HG02970 (cell line): ENCODE results near the gene ZNRD2.

Experiments used
- ATAC-seq: cut with Tn5 transposase; IDR thresholded peaks from one replicate; pipeline ENCODE4 v1.9.1; 2021; ENCODE audit warnings: mild to moderate bottlenecking, moderate library complexity, moderate number of reproducible peaks; ENCODE audit not compliant: unreplicated experiment, low FRiP score

ZNRD2 gene

GRCh38 chr11:65537620-65538231 lies 32.6 kb upstream of the ZNRD2 start:
- ATAC-seq, result no peak

DNA sequence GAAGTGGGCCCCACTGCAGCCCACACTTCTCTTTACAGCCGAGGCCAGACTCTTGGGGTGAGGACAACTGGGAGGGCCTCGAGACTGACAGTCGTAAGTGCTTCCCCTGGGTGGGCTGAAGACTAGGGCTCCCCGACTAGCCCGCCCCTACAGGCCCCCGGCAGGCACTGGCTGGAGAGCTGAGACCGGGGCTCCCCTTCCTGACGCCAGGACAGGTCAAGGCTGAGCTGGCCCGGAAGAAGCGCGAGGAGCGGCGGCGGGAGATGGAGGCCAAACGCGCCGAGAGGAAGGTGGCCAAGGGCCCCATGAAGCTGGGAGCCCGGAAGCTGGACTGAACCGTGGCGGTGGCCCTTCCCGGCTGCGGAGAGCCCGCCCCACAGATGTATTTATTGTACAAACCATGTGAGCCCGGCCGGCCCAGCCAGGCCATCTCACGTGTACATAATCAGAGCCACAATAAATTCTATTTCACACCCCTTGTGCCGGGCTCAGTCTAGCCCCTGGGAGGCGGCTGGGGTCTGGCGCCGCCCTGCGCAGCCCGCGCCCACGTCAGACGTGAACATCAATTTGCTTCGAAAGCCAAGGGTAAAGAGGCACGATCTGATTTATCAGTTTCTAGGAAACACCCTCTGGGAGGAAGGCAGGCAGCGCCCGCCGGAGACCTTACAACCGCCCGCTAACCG lies 31.9 kb upstream of the ZNRD2 start:
- no peak for ATAC-seq

GRCh38 chr11:65538915-65539743 lies 31.1 kb upstream of the ZNRD2 start:
- no peak for ATAC-seq

DNA sequence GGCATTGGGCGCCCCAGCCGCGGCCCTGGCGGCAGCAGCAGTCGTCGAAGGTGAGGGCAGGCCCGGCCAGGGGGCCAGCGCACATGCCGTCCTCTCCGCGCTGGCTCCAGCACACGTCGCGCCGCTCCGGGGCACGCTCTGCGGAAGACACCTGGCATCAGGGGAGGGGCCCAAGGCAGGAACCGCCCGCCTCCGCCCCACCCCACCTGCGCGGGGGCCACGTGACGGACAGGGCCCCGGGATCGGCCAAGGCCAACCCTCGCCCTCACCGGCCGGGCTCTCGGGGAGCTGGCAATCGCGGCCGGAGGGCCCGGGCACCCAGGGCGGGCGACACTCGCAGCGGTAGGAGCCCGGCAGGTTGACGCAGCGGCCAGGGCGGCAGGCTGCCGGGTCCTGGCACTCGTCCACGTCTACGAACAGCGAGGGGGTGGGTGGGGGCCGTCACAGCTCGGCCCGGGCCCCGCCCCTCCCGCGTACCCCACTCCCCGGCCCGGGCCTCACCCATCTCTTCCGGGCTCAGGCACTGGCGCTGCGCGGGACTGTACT lies 30.5 kb upstream of the ZNRD2 start:
- ATAC-seq, result peak; percentile 50

DNA sequence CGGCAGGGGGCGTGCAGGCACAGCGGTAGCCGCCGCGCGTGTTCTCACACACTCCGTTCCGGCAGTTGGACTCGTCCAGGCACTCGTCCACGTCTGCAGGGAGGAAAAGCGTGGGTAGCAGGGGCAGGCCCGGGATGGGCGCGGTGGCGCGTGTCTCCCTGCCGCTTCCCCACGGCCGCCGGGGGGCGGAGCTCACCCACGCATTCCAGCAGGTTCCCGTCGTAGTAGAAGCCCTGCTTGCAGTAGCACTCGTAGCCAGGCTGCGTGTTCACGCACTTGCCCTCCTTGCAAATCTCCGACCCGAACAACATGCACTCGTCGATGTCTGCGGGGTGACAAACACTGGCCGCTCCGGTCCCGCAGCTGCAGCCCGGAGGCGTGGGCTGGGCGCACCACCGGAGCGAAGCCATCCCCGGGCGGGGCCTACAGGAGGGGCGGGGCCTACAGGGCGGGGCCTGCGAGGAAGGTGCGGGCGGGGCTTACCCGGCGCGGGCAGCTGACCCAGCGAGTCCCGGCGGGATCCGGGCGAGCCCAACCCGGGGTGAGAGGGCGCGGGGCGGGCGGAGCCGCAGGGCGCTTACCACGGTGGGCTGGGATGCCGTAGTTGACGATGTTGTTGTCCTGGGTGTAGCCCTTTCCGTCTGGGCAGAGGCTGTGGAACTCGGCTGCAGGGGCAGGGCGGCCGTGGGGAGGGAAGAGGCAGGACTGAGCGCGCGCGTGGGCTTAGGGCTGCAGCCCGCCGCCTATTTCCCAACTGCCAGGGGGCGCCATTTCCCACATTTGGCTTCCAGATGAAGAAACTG lies 29.8 kb upstream of the ZNRD2 start:
- ATAC-seq, result peak; percentile 46

DNA sequence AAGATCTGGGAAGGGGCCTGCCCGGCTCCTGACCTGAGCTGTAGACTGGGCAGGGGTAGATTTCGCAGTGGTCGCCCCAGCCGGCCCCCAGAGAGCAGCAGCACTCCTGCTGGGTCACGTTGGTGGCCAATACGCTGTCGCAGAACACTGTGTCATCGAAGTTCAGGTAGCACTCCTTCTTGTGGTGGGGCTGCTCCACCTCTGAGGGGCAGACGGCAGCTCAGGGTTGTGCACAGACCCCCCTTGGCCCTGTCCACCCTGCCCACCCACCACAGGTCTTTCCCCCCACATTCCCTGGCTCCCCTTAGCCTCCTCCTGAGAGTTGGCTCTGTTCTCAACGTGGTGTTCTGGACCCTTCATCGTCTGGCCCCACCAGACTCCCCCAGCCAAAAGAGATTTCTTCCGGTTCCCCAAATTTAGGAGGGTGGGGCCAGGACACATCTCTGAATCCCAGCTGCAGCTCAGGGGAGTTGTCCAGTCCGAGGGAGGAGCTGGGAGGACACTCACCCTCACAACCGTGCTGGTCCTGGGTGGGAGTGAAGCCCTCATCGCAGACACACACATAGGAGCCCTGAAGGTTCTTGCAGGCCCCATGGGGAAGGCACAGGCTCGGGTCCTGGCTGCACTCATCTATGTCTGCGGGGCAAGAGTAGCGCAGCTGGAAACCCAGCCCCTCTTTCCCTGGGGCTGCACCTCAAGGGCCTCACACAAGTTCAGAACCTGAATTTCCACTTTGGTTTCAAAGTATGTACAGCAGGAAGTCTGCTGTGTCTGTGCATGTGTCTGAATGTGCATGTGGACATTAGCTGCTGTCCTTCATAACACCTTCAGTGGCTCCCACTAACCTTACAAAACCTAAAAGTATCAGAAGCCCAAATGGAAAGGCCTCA lies 28.9 kb upstream of the ZNRD2 start:
- ATAC-seq, result no peak

- no peak for ATAC-seq
Measured at GRCh38 chr11:65542738-65543390, 27.4 kb upstream of the ZNRD2 start.

- no peak for ATAC-seq
Measured at GRCh38 chr11:65545853-65546216, 24.4 kb upstream of the ZNRD2 start.

DNA sequence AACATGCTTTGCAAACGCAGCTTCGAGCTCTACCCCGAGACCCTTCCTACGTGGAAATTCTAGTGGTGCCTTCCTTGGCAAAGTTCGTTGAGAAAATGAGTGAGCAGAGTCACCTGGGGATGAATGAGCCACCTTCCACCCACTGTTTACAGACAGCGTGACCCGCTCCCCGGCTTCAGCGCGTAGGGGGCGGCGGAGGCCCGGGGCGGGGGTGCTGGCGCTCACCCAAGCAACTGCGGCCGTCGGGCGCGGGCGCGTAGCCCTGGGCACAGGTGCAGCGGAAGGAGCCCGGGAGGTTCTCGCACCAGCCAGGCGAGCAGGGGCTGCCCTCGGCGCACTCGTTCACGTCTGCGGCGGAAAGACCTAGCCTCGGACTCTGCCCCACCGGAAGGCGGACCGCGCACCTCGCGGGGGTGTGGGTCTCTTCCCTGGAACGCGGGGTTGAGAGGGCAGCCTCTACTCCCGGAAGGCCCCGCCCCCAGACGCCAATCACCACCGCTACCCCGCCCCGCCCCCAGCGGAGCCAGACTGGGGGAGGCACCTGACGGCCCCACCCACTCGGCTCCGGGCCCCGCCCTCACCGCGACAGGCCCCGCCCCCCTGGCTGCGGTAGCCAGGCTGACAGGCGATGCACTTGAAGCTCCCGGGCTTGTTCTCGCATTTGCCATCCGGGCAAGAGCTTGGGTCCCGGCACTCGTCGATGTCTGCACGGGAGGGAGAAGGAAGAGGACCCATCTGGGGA lies 23.9 kb upstream of the ZNRD2 start:
- ATAC-seq, result peak; percentile 63

DNA sequence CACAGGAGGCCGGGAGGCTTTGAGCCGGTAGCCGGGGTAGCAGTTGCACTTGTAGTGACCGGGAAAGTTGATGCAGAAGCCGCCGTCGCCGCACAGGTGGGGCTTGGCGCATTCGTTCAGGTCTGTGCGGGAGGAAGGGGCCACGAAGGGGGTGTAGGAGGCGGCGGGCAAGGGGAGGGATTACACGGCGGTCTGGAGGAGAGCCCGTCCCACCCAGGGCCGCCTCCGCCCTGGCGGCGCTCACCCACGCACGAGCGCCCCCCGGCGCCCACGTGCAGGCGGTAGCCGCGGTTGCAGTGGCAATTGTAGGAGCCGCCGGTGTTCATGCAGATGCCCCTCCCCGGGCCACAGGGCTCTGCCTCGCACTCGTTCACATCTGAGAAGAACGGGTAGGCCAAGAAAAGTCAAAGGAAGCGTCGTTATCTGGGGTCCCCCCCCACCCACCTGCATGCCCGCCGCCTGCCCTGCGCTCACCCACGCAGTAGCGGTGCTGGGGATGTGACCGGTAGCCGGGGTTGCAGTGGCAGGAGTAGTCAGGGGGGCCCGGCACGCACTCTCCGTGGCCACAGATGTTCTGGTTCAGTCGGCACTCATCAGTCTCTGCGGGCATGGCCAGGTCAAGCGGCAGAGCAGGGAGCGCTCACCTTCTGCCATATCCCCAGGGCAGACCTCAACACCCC lies 22.7 kb upstream of the ZNRD2 start:
- no peak for ATAC-seq

- ATAC-seq, result no peak
Measured at GRCh38 chr11:65548395-65548794, 21.9 kb upstream of the ZNRD2 start.

GRCh38 chr11:65549096-65549495 lies 21.2 kb upstream of the ZNRD2 start:
- no peak for ATAC-seq

GRCh38 chr11:65551572-65552387 lies 18.5 kb upstream of the ZNRD2 start:
- ATAC-seq, result no peak

DNA sequence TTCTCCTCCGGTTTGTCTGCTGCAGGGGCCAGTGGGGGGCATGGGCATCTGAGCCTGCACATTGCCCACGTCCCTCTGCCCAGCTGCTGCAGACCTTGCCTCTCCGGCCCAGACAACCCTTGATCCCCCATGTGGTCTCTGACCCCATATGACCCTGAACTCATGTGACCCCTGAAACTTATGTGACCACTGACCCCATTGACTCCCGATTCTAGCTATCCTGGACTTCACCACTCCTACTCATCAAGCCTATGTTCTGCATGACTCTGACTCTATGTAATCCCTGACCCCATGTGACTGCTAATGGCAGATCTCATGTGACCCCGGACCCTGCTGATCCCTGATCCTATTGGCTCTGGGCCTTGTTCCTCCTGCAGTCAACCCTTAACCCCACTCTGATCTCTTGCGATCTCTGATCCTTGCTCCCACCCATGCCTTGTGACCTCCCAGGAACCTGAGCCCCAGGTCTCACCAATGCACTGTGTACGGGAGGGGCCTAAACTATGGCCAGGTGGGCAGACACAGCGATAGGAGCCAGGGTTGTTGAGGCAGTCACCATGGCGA lies 17.8 kb upstream of the ZNRD2 start:
- ATAC-seq, result no peak

DNA sequence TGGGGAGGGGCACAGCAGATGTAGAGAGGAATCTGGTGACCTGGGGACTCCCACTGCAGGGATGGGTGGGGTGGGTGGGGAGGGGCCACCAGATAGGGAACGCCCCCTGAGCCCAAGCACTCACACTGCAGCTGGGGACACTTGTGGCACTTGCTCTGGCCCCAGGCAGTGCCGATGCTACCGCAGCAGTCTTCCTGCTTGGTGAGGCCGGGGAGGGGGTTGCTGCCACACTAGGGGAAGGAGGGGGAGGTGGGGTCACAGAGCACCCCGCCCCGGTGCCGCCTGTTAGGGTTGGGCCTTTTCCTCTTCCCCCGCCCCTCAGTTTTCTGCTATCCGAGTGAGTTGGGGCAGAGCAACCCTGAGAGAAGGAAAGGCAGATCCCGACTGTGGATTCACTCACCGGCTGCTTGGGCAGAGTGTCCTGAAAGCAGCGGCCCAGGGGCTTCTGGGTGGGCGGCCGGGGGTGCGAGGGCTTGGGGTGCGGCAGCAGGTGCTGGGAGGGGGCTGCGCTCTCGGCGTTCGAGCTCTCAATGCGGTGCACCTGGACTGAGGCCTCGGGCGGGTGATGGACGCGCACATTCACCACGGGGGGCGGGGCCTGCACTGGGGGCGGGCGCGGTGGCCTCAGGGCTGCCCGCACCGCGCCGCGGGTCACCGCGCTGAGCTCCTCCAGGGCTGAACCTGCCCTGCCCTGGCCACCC lies 16.8 kb upstream of the ZNRD2 start:
- no peak for ATAC-seq
